D721Med (cell line): ENCODE measurements around the gene PSMC2.

Experiments
- DNase-seq: peaks from one replicate; pipeline ENCODE4 v3.0.0; 2011; ENCODE audit warnings: low spot score; ENCODE audit not compliant: insufficient read length
- FAIRE-seq: peaks from 2 replicates; lab custom pipeline; 2011; peaks lifted over from hg19 to GRCh38; lab: Jason Lieb, UNC
- TF ChIP-seq, protein P1 (sequence below): IDR thresholded peaks from 2 replicates; pipeline ENCODE4 v1.5.1; 2012; ENCODE audit warnings: mild to moderate bottlenecking, control low read depth; ENCODE audit not compliant: insufficient read depth; ENCODE audit errors: missing control alignments

Gene PSMC2

DNA sequence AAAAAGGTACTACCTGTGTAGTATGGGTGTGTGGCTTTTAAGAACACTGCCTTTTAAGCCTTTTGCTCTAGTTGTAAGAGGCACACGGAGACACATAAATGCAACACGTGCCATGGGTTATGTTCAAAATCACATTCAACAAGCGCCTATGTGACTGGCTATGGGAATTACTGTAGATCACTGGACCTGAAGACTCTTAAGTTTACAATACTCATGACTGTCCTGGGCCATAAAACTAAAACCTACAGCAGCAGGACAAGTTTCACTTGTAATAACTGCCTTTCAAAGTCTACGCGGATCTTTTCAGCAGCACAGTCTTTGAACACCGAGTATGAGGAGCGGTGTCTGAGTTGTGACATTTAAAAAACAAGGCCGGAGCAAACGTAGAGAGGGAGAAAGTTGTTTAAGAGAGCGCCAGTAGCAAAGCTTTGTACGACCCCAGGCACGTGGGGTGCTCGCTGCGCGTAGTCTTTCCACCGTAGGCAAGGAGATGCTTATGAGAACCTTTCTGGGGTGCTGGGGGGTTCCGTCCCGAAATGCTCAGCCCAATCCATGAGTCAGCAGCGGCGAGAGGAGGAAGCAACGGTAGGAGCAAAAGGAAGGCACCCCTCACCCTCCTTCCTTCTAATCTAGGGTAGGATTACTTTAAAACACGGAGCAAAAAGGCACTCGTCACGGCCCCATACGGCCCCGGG, 3.5 kb upstream of the PSMC2 start:
- no peak for DNase-seq
- FAIRE-seq, result no peak

DNA sequence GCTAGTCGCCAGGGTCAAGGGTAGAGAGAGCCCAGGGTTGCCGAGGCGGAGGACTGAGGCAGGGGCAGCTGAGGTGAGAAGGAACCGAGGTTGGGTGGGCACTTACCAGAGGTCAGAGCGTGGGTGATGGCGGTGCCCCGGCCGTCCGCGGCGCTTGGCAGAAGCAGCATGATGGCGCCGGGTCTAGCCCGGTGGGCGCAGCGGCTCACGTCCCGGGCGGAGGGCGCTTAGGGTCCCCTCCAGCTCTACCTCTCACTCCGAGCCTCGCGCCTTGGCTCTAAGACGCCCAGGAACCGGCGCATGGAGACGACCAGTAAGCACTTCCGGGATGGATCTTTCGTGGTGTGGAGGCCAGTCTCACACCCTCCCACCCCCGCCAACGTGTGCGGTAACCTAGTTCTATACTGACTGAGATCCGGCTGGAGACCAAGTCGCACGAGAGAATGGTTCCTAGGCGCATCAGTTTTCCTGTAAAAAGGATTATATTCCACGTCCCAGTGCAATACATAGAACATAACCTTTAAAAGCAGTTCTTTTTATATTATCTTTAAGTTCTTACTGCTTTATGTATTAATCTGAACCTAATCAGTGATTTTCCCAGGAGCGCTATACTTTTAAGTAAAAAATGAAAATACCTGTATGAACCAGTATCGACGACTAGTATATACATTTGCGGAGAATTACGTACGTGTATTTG, 2.8 kb upstream of the PSMC2 start, which contains the start of gene DNAJC2:
DNAJC2 (minus strand) TSS at position 315 of the 697 bp plus-strand sequence; CDS start at position 170, 145 bp downstream.
- DNase-seq, result peak; percentile 63
- TF ChIP-seq, protein P1, sequence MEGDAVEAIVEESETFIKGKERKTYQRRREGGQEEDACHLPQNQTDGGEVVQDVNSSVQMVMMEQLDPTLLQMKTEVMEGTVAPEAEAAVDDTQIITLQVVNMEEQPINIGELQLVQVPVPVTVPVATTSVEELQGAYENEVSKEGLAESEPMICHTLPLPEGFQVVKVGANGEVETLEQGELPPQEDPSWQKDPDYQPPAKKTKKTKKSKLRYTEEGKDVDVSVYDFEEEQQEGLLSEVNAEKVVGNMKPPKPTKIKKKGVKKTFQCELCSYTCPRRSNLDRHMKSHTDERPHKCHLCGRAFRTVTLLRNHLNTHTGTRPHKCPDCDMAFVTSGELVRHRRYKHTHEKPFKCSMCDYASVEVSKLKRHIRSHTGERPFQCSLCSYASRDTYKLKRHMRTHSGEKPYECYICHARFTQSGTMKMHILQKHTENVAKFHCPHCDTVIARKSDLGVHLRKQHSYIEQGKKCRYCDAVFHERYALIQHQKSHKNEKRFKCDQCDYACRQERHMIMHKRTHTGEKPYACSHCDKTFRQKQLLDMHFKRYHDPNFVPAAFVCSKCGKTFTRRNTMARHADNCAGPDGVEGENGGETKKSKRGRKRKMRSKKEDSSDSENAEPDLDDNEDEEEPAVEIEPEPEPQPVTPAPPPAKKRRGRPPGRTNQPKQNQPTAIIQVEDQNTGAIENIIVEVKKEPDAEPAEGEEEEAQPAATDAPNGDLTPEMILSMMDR, result no peak
- FAIRE-seq, result no peak

More for the DNA sequence above, 3.5 kb upstream of the PSMC2 start:
- TF ChIP-seq, protein P1, result no peak

GRCh38 chr7:103346396-103346795, 1.0 kb upstream of the PSMC2 start:
- FAIRE-seq, result no peak

DNA sequence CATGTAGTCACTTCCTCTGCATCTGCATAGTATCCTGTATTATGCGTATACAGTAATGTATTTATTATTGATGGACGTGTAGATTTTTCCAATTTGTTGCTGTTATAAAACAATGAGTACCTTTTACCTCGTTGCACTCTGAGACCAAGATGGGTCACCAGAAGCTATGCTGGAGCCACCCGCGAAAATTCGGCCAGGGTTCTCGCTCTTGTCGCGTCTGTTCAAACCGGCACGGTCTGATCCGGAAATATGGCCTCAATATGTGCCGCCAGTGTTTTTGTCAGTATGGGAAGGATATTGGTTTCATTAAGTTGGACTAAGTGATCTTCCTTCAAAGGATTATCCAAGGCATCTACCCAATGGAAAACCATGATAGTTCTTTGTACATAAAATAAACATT, 1.0 kb downstream of the PSMC2 start:
- FAIRE-seq, result no peak
- TF ChIP-seq, protein P1, result no peak
- DNase-seq, result no peak

More at GRCh38 chr7:103346396-103346795, 1.0 kb upstream of the PSMC2 start:
- DNase-seq, result no peak
- TF ChIP-seq, protein P1, result no peak

DNA sequence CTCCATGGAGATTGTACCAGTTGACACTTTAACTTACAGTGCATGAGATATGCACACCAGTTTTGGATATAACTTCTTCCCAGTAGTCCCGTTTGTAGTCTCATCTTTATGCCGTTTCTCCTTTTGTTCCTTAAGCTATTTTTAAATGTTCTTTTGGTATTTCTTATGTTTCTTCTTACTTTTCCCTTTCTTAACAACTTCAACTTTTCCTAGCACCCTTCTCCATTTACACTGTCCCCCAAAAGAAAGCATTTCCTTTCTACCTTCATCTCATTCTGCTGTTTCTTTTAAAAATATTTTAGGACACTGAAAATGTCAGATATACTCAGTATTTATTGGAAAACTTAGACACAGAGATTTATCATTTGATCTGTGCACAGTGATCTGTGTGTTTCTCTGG, 1.5 kb downstream of the PSMC2 start:
- DNase-seq (no peak), FAIRE-seq (no peak)
- TF ChIP-seq, protein P1, result no peak

GRCh38 chr7:103349805-103350204, 2.4 kb downstream of the PSMC2 start:
- FAIRE-seq (no peak), DNase-seq (no peak)
- TF ChIP-seq, protein P1, result no peak
